Activated T-cell treated with anti-CD3 and anti-CD28 coated beads, Interleukin-2, amount 50 U/mL, for 4 hours (primary cell): ENCODE results near the gene PTOV1. TPM values are rescaled to one million over a fixed set of nuclear protein-coding genes. Genes with fewer than 3 reads are reported as not detected.
A peak's percentile ranks its signal among the peaks of the same experiment; 100 is the strongest.

Experiments used
- ATAC-seq, 2 donors: fragments of 200-7000 bp; cut with Tn5 transposase; one replicate each; pipeline ENCODE4 v1.10.0; 2021
- DNase-seq: peaks from one replicate; pipeline ENCODE4 v3.0.0-alpha.2; 2020
- H3K27me3 Mint-ChIP-seq: one replicate; pipeline ENCODE4 v1.8.0; 2021; ENCODE audit warnings: low read depth, mixed read lengths
- H3K36me3 Mint-ChIP-seq: one replicate; pipeline ENCODE4 v1.8.0; 2022; ENCODE audit warnings: mixed read lengths; ENCODE audit not compliant: insufficient read depth
- H3K4me1 Mint-ChIP-seq: one replicate; pipeline ENCODE4 v1.8.0; 2021; ENCODE audit warnings: low read depth, mixed read lengths
- H3K4me3 Mint-ChIP-seq: one replicate; pipeline ENCODE4 v1.8.0; 2021; ENCODE audit warnings: mild to moderate bottlenecking, moderate library complexity, mixed read lengths
- H3K9me3 Mint-ChIP-seq: one replicate; pipeline ENCODE4 v1.8.0; 2021; ENCODE audit warnings: mixed read lengths
- total RNA-seq, 3 donors: library from RNA; stranded (reverse); gene quantifications; one replicate each; pipeline ENCODE4 v1.2.1, GENCODE V29; 2021

The PTOV1 gene
- 10 to 100 TPM; 77.8 to 86.3 (median 83.7) TPM for total RNA-seq

DNA sequence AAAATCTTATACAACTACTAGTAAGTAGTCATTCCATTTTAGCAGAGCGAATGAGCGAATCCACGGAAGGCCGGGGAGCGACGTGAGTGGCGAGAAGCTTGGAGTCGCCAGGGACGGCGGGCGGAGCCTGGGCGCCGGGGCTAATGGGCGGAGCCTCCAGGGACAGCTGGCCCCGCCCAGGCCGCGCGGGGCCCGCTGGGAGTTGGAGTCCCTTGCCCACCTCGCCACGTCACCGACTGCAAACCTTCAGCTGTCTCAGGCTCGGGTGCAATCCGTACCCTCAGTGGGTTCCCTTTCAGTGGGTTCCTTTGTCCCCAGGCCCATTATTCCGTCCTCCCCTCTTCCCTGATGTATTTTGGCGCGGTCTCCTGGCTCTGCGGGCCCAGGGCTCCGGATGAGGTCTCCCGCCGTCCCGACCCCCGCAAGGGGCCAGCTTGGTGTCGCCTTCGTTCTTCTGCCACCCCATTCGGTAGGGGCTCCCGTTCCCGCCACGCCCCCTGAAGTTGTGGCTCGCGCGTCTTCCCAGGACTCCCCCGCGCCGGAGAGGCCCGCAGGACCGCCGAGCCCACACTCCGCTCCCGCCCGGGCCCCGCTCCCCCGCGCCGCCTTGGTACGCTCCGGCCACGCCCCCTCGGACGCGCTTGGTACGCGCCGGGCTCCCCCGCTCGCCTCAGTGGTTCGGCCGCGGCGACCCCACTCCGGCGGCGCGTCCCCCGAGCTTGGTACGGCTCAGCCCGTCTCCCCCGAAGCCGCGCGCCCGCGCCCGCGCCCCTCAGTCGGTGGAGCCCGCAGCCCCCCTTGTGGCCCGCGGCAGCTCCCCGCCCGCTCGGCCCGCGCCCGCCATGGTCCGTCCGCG lies at the start of gene PTOV1:
TSS of gene PTOV1 (plus strand) at position 673 of the 856 bp plus-strand sequence.
- H3K27me3 Mint-ChIP-seq = no peaks in the 10 kb centered on the region
- H3K4me1 Mint-ChIP-seq = peaks cover 41% of the 10 kb centered on the region
- DNase-seq (peak; percentile 83), ATAC-seq (peak; percentile 87 to 89)
- peaks cover 2% of the 10 kb centered on the region for H3K36me3 Mint-ChIP-seq
- peak within 1 kb of the TSS; percentile 88 for H3K4me3 Mint-ChIP-seq
- peaks cover 6% of the 10 kb centered on the region for H3K9me3 Mint-ChIP-seq

- Mint-ChIP-seq H3K9me3 (no peaks in the 10 kb centered on the region), H3K27me3 (no peaks in the 10 kb centered on the region), H3K36me3 (peaks cover 11% of the 10 kb centered on the region), H3K4me3 (no peak overlapping the region), H3K4me1 (no peaks in the 10 kb centered on the region)
- DNase-seq = no peak
- ATAC-seq = no peak
These were observed 49.5 kb upstream of the PTOV1 start for GRCh38 chr19:49801401-49801888.

- no peaks in the 10 kb centered on the region for H3K4me1 Mint-ChIP-seq
- no peaks in the 10 kb centered on the region for H3K9me3 Mint-ChIP-seq
- no peaks in the 10 kb centered on the region for H3K27me3 Mint-ChIP-seq
- ATAC-seq (no peak), DNase-seq (no peak)
- peaks cover 8% of the 10 kb centered on the region for H3K36me3 Mint-ChIP-seq
- no peak overlapping the region for H3K4me3 Mint-ChIP-seq
These were observed 48.8 kb upstream of the PTOV1 start for GRCh38 chr19:49801966-49802661.

- H3K27me3 Mint-ChIP-seq = no peaks in the 10 kb centered on the region
- no peaks in the 10 kb centered on the region for H3K4me1 Mint-ChIP-seq
- H3K4me3 Mint-ChIP-seq = no peak overlapping the region
- no peak for DNase-seq
- H3K36me3 Mint-ChIP-seq = peaks cover 8% of the 10 kb centered on the region
- H3K9me3 Mint-ChIP-seq = no peaks in the 10 kb centered on the region
- ATAC-seq = no peak
These were observed 48.0 kb upstream of the PTOV1 start for GRCh38 chr19:49802836-49803528.

DNA sequence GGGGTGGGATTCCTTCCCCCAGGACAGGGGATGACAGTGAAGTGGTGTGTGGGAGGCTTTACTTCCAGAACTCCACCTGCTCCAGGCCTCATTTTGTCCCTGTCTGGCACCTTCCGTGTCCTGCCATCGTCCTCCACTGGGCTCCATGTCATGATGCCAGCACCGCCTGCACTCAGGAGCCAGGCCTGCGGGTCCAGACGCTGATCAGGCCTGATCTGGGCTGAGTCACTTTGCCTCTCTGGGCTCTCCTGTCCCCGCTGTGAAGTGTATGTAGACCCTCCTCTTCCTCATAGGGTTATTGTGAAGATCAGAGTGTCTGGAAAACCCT lies 47.5 kb upstream of the PTOV1 start:
- no peaks in the 10 kb centered on the region for H3K4me1 Mint-ChIP-seq
- H3K36me3 Mint-ChIP-seq = peaks cover 8% of the 10 kb centered on the region
- H3K4me3 Mint-ChIP-seq = no peak overlapping the region
- DNase-seq = no peak
- no peaks in the 10 kb centered on the region for H3K9me3 Mint-ChIP-seq
- no peak for ATAC-seq
- no peaks in the 10 kb centered on the region for H3K27me3 Mint-ChIP-seq

GRCh38 chr19:49805822-49806619 lies 44.9 kb upstream of the PTOV1 start:
- Mint-ChIP-seq H3K36me3 (peaks cover 8% of the 10 kb centered on the region), H3K9me3 (no peaks in the 10 kb centered on the region), H3K4me3 (no peak overlapping the region), H3K4me1 (peaks cover 10% of the 10 kb centered on the region), H3K27me3 (no peaks in the 10 kb centered on the region)
- ATAC-seq (no peak), DNase-seq (no peak)

GRCh38 chr19:49806620-49806959 lies 44.4 kb upstream of the PTOV1 start:
- DNase-seq (no peak), ATAC-seq (no peak)
- Mint-ChIP-seq H3K27me3 (no peaks in the 10 kb centered on the region), H3K4me1 (peaks cover 10% of the 10 kb centered on the region), H3K9me3 (no peaks in the 10 kb centered on the region), H3K4me3 (no peak overlapping the region), H3K36me3 (peaks cover 8% of the 10 kb centered on the region)

DNA sequence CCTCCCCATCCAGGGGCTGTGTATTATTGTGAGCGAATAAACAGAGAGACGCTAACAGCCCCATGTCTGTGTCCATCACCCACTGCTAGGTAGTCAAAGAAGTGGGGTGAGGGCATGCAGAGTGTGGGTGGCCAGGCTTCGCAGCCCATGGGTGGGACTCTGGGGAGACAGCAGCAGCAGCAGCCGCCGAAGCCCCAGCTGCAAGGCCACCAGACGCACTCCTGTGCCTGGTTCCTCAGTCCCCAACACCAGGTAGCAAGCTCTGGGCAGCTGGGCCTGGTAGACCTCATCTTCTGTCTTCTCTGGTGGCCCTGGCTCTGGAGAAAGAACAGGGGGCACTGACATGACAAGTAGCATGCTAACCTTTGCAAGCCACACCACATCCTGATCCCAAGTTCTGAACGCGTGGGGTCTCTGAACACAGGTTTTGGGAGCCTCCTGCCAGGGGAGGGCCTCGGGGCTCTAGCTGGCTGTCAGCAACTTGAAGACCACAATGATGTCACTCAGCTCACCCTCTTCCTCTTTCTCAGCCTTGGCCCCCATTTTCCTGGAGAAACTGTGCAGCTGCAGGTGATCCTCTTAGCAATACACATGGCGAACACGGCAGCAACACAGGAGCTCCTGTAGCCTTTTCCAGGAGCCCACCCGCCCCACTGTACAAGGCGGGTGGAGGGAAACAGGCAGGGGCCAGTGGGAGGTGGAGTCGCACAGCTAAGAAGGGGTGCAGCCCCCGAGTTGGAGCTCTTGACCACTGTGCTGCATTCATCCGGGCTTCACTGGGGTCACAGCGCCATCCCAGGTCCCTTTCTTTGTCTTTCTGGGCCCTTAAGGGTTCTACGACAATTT lies 43.7 kb upstream of the PTOV1 start:
- Mint-ChIP-seq H3K4me1 (peaks cover 13% of the 10 kb centered on the region), H3K36me3 (peaks cover 8% of the 10 kb centered on the region)
- no peak for DNase-seq

GRCh38 chr19:49807904-49808675 lies 42.9 kb upstream of the PTOV1 start:
- Mint-ChIP-seq H3K4me1 (peaks cover 20% of the 10 kb centered on the region), H3K36me3 (peaks cover 8% of the 10 kb centered on the region), H3K9me3 (no peaks in the 10 kb centered on the region), H3K27me3 (no peaks in the 10 kb centered on the region), H3K4me3 (peak overlapping the region; percentile 53)
- ATAC-seq (no peak), DNase-seq (no peak)

More for the DNA sequence above, 43.7 kb upstream of the PTOV1 start:
- no peak for ATAC-seq
- H3K27me3 Mint-ChIP-seq = no peaks in the 10 kb centered on the region
- no peaks in the 10 kb centered on the region for H3K9me3 Mint-ChIP-seq
- no peak overlapping the region for H3K4me3 Mint-ChIP-seq

DNA sequence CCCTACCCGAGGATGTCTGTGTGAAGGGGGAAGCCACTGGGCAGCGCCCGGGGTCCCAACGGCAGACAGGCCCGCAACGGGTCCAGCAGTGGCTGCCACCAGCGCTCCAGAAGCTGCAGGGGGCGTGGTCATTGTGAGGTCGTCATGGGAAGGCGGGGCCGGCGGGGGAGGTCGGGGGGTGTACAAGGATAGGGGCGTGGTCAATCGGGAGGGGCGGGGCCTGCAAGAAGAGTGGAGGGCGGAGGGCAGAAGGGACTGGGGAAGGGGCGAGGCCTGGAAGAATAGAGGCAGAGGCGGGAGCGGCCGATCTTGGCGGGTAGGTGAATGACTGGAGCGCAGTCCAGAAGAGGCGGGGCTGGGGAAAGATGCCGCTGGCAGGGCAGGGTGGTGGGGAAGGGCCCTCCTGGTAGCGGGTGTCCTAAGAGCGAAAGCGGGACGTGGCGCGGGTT lies 42.2 kb upstream of the PTOV1 start:
- peaks cover 4% of the 10 kb centered on the region for H3K36me3 Mint-ChIP-seq
- peak; percentile 85 for DNase-seq
- peaks cover 25% of the 10 kb centered on the region for H3K4me1 Mint-ChIP-seq
- H3K27me3 Mint-ChIP-seq = no peaks in the 10 kb centered on the region
- no peaks in the 10 kb centered on the region for H3K9me3 Mint-ChIP-seq
- ATAC-seq = peak; percentile 42 to 54
- H3K4me3 Mint-ChIP-seq = peak overlapping the region; percentile 78

DNA sequence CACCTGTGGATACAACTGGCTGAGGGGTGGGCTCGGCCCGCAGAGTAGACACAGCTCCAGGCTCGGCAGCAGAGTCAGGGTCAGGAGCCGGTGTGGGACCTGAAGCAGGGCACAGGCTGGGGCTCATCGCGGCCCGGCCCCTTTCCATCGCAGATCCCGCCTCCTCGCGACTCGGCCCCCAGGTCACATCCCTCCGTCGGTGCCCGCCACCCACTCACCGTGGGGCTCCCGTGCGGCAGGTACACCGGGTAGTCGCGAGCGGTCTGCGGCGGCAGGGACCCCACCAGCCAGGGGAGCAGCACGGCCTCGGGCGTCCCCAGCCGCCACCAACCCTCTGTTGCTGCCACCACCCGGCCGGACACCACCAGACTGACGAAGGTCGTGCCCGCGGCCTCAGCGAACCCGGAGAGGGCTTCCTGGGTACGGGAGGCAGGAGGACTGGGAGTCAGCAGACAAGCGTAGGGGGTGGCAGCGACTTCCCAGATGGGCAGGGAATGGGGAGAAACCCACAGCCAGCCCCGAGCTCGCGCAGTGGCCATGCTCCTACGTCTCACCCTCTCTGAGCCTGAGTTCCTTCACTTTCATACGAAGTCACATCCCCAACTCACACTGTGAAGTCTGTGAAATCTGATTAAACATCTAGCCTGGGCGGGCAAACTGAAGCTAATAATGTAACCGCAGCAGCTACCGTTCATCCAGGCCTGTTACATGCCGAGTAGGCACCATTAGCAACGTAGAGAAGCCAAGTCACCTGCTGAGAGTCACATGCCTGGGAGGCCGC lies 41.6 kb upstream of the PTOV1 start:
- Mint-ChIP-seq H3K27me3 (no peaks in the 10 kb centered on the region), H3K9me3 (no peaks in the 10 kb centered on the region), H3K4me3 (peak overlapping the region; percentile 78), H3K36me3 (peaks cover 3% of the 10 kb centered on the region), H3K4me1 (peaks cover 29% of the 10 kb centered on the region)
- peak; percentile 31 to 44 for ATAC-seq
- peak; percentile 42 for DNase-seq

DNA sequence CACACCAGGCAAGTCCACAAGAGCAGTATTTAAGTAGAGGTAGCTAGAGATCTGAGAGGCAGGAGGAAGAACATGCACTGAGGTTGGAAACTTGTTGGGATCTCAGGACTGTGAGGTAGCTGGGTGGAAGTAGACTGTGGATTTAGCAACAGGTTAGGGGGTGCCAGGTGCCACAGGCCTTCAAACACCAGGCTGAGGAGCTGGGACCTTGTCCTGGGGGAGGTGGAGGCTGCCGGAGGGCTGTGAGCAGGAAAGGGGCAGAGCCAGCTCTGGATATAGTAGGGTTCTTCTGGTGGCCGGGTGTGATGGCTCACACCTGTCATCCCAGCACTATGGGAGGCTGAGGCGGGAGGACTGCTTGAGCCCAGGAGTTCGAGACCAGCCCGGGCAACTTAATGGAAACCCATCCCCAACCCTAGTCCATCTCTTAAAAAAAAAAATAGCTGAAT lies 41.0 kb upstream of the PTOV1 start:
- Mint-ChIP-seq H3K9me3 (no peaks in the 10 kb centered on the region), H3K36me3 (peaks cover 3% of the 10 kb centered on the region), H3K4me3 (peak overlapping the region; percentile 78), H3K27me3 (no peaks in the 10 kb centered on the region), H3K4me1 (peaks cover 32% of the 10 kb centered on the region)
- DNase-seq (no peak), ATAC-seq (no peak)
